Testis (tissue), 3 donors: ENCODE measurements around the gene COL9A3. TPM values are rescaled to one million over a fixed set of nuclear protein-coding genes. Genes with fewer than 3 reads are reported as not detected.

Experiments used
- DNase-seq: peaks from one replicate; pipeline ENCODE4 v3.0.0-alpha.2; 2019
- H3K27ac ChIP-seq, 2 donors: fragments of 200-600 bp; sonication (generic); one replicate each; pipeline ENCODE4 v1.5.1; 2019
- H3K27me3 ChIP-seq: fragments of 200-600 bp; sonication (generic); one replicate; pipeline ENCODE4 v1.5.1; 2019
- H3K36me3 ChIP-seq: fragments of 200-600 bp; sonication (generic); one replicate; pipeline ENCODE4 v1.5.1; 2017; ENCODE audit warnings: low read depth; ENCODE audit errors: missing control alignments
- H3K4me1 ChIP-seq: fragments of 200-600 bp; sonication (generic); one replicate; pipeline ENCODE4 v1.5.1; 2019
- H3K4me3 ChIP-seq, 2 donors: fragments of 200-600 bp; sonication (generic); one replicate each; pipeline ENCODE4 v1.5.1; 2017 to 2019
- H3K9me3 ChIP-seq: fragments of 200-600 bp; sonication (generic); one replicate; pipeline ENCODE4 v1.5.1; 2017
- CTCF ChIP-seq, 3 experiments: fragments of 450-650 bp in 2 of 3; fragments of 200-600 bp in 1 of 3; sonication (generic) in 1 of 3; IDR thresholded peaks; one replicate each; pipeline ENCODE4 v1.5.1; 2016 to 2019; ENCODE audit warnings: antibody characterized with exemption in 3 of 3, mild to moderate bottlenecking in 2 of 3, moderate library complexity in 1 of 3
- POLR2A ChIP-seq: fragments of 450-650 bp; IDR thresholded peaks from one replicate; pipeline ENCODE4 v1.6.1; 2017; ENCODE audit warnings: antibody characterized with exemption, mild to moderate bottlenecking, moderate library complexity
- WGBS, 2 donors: methylation state at CpG; one replicate each; pipeline ENCODE4 v1.1.5; 2018; 5-methylcytosine and 5-hydroxymethylcytosine counted together
- intact Hi-C: fragments of 100-400 bp; cut with DNase I; formaldehyde crosslinking; loops from one replicate; pipeline ENCODE4 v1.15.1; 2023; ENCODE audit warnings: low total_unique reads
- polyA plus RNA-seq: library from polyadenylated mRNA; stranded (reverse); fragments of 350-450 nt; fragmentation: Illumina TruSeq; extraction: RNeasy Lipid Tissue Mini Kit (QIAGEN cat#74804); gene quantifications from one replicate; pipeline ENCODE4 v1.2.3, GENCODE V29; 2014; ENCODE audit warnings: low read depth, low replicate concordance; ENCODE audit not compliant: insufficient read depth
- total RNA-seq, 2 donors: library from RNA; depleted of rRNA; stranded (reverse); fragments of >200 nt; gene quantifications; one replicate each; pipeline ENCODE4 v1.2.3, GENCODE V29; 2016

COL9A3 gene
- total and polyA plus RNA-seq, 3 donors from 2014 or later = 19.1 to 50.6 (median 21.3) TPM

DNA sequence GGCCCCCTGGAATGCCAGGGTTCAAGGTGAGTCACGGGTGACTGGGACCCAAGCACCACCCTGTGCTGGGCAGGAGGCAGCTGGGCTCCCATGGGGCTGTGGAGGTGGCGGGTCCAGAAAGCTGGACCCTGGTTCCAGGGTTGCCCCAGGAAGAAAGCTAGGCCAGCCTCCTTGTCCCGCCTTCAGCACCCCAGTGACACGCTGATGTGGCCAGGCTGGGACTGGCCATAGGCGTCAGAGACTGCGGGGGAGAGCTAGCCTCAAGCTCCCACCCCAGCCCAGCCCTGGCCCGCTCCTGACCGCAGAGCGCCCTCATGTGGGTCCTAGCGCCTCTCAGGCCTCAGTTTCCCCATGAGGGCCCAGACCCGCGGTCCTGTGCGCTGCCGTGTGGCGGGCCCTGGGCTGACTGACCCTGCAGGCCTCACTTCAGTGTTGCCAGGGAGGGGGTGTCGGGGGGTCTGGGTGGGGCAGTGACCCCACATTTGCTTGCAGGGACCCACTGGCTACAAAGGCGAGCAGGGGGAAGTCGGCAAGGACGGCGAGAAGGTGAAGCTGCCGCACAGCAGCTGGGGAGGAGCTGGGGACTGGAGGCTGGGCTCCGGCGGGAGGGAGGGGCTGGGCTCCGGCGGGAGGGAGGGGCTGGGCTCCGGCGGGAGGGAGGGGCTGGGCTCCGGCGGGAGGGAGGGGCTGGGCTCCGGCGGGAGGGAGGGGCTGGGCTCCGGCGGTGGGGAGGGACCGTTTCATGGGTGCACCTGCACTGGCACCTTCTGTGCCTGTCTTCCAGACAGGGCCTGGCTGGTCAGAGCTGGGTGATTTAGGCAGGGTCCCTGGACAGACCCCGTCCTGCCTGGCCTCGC lies 7.9 kb downstream of the COL9A3 start:
- Histone ChIP-seq H3K9me3 (no peaks in the 10 kb centered on the region), H3K36me3 (no peaks in the 10 kb centered on the region), H3K4me3 (no peak overlapping the region), H3K27me3 (no peaks in the 10 kb centered on the region), H3K4me1 (peaks cover 2% of the 10 kb centered on the region), H3K27ac (no peak overlapping the region)
- WGBS, 2 donors = 35 to 71% methylated on average over 4 to 25 of the region's 36 CpGs
- no peak for DNase-seq
- TF ChIP-seq POLR2A = no peak
- TF ChIP-seq CTCF (IDR thresholded peaks at IDR 0.05) = no peak
- intact Hi-C loops = no loop called here

DNA sequence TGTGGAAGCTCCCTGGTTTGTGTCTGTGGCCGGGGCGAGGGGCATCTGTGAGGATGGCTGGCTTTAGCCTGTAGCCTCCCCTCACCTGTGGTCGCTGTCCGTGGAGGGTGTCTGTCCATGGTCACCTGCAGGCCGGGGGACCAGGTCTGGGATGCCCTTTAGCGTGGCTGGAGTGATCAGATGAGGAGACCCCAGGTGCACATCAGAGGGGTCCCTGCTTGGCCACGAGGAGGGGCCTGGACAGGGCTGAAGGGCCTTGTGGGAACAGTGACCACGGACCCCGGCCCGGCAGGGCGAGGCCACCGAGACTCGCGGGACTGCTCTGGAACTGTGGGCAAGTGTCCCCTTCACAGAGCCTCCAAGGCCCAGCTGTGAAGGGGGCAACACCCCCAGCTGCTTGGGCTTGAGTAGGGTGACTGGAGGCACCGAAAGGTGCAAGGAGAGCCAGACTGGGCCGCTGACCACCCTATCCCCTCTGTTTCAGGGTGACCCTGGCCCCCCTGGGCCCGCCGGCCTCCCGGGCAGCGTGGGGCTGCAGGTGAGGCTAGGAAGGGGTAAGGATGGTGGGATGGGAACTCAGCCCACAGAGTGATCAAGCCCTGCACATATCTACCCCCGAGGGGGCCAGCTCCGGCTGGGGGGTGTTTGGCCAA lies 8.6 kb downstream of the COL9A3 start:
- Histone ChIP-seq H3K36me3 (no peaks in the 10 kb centered on the region), H3K9me3 (no peaks in the 10 kb centered on the region), H3K4me3 (no peak overlapping the region), H3K27me3 (no peaks in the 10 kb centered on the region), H3K27ac (no peak overlapping the region), H3K4me1 (no peaks in the 10 kb centered on the region)
- no peak for TF ChIP-seq POLR2A
- no peak for TF ChIP-seq CTCF (IDR thresholded peaks at IDR 0.05)
- intact Hi-C loops = no loop called here
- no peak for DNase-seq
- 86 to 92% methylated on average over 7 to 22 of the region's 22 CpGs for WGBS, 2 donors

- Histone ChIP-seq H3K36me3 (no peaks in the 10 kb centered on the region), H3K27ac (no peak overlapping the region), H3K4me1 (no peaks in the 10 kb centered on the region), H3K27me3 (no peaks in the 10 kb centered on the region), H3K9me3 (no peaks in the 10 kb centered on the region), H3K4me3 (no peak overlapping the region)
- WGBS, 2 donors = 83 to 88% methylated on average over 1 to 16 of the region's 27 CpGs
- TF ChIP-seq CTCF (IDR thresholded peaks at IDR 0.05) (no peak), POLR2A (no peak)
- no peak for DNase-seq
- intact Hi-C loops = no loop called here
These were observed 9.3 kb downstream of the COL9A3 start for GRCh38 chr20:62825986-62826645.

- H3K27me3 ChIP-seq = no peaks in the 10 kb centered on the region
- H3K4me1 ChIP-seq = no peaks in the 10 kb centered on the region
- H3K4me3 ChIP-seq = no peak overlapping the region
- H3K36me3 ChIP-seq = no peaks in the 10 kb centered on the region
- WGBS, 2 donors = 94% methylated on average over 13 to 24 of the region's 24 CpGs
- no peak overlapping the region for H3K27ac ChIP-seq
- no peak for DNase-seq
- intact Hi-C loops = no loop called here
- TF ChIP-seq POLR2A (no peak), CTCF (IDR thresholded peaks at IDR 0.05) (no peak)
- H3K9me3 ChIP-seq = no peaks in the 10 kb centered on the region
These were observed 9.9 kb downstream of the COL9A3 start for GRCh38 chr20:62826646-62827310.
